Measurements from ENCODE around the gene PALM. TPM values are rescaled to one million over a fixed set of nuclear protein-coding genes. Genes with fewer than 3 reads are reported as not detected.
A peak's percentile ranks its signal among the peaks of the same experiment; 100 is the strongest.

PALM gene
- total and polyA plus RNA-seq, 10 of the 15 experiments (the other 5 are each of a cell fraction or from before 2014, with no cell fraction given), result 0.09 to 0.95 (median 0.23) TPM; not detected in 2

GRCh38 chr19:680287-681028 lies 28.3 kb upstream of the PALM start (continued):
- TF ChIP-seq SKIL (IDR thresholded peaks at IDR 0.05; ENCODE audit: low read depth, poor library complexity, severe bottlenecking) (no peak), KAT2A (conservative IDR thresholded peaks at IDR 0.05; ENCODE audit: control insufficient read depth, low read depth, low read length) (no peak), USF1 (IDR thresholded peaks at IDR 0.05; ENCODE audit: borderline replicate concordance, extremely low read length, insufficient read depth, low read depth, low read length) (peak; percentile 58), MEF2B (IDR thresholded peaks at IDR 0.05; ENCODE audit: partially characterized antibody, poor library complexity, severe bottlenecking) (no peak), HDAC6 (IDR thresholded peaks at IDR 0.05; ENCODE audit: unreplicated experiment) (no peak), RB1 (IDR thresholded peaks at IDR 0.05; ENCODE audit: borderline replicate concordance) (no peak; the same call in 1 of the 2 replicates), ATF2 (IDR thresholded peaks at IDR 0.05; ENCODE audit: low read length) (no peak), REST (IDR thresholded peaks at IDR 0.05; ENCODE audit: low read depth, low read length) (no peak), ETV6 (conservative IDR thresholded peaks at IDR 0.05 in 1 of 2, IDR thresholded peaks at IDR 0.05 in 1 of 2; ENCODE audit: borderline replicate concordance in 1 of 2, low read depth in 1 of 2) (no peak), RFX5 (IDR thresholded peaks at IDR 0.05; ENCODE audit: low read depth, low read length) (no peak), NR2C1 (IDR thresholded peaks at IDR 0.05) (no peak), BCL11A (IDR thresholded peaks at IDR 0.05; ENCODE audit: low read depth, low read length) (no peak), CBFB (IDR thresholded peaks at IDR 0.05; ENCODE audit: low read depth) (no peak), POU2F2 (IDR thresholded peaks at IDR 0.05; ENCODE audit: borderline replicate concordance, low read depth, low read length) (peak; percentile 35; the same call in 1 of the 3 replicates), GABPA (IDR thresholded peaks at IDR 0.05; ENCODE audit: low read depth) (no peak), MEF2A (IDR thresholded peaks at IDR 0.05; ENCODE audit: insufficient read depth, low read depth, low read length) (no peak), ZBED1 (IDR thresholded peaks at IDR 0.05; ENCODE audit: borderline replicate concordance) (no peak), STAT3 (IDR thresholded peaks at IDR 0.05; ENCODE audit: low read depth, low read length) (no peak), RBBP5 (conservative IDR thresholded peaks at IDR 0.05) (no peak), ZNF24 (IDR thresholded peaks at IDR 0.05) (peak; percentile 54; the same call in 1 of the 2 replicates), LARP7 (IDR thresholded peaks at IDR 0.05) (peak; percentile 99), ZSCAN29 (IDR thresholded peaks at IDR 0.05) (0 out of 2 replicates have a peak, but pooled peaks have one; percentile 46), HCFC1 (IDR thresholded peaks at IDR 0.05; ENCODE audit: low read length) (0 out of 2 replicates have a peak, but pooled peaks have one; percentile 31), ATF7 (IDR thresholded peaks at IDR 0.05; ENCODE audit: low read depth) (peak; percentile 58; the same call in 1 of the 2 replicates)
